Activated CD8-positive, alpha-beta memory T cell treated with anti-CD3 and anti-CD28 coated beads, Interleukin-2, amount 50 U/mL, for 1 hour (primary cell): ENCODE measurements around the gene CYP17A1.
"Not testable (repeated sequence)": the region's sequence is repeated elsewhere in the genome, so short reads cannot be mapped to it uniquely, and the experiment has no call there.

Experiments used
- DNase-seq: peaks from one replicate; pipeline ENCODE4 v3.0.0-alpha.2; 2020; ENCODE audit errors: extremely low read depth

Gene CYP17A1

GRCh38 chr10:102837230-102837721 is at the start of gene CYP17A1:
Gene CYP17A1 (minus strand): TSS chr10:102837413. CDS start chr10:102837361, 52 bp downstream.
- DNase-seq, result no peak

GRCh38 chr10:102880256-102880655 is 43.0 kb upstream of the CYP17A1 start:
- no peak for DNase-seq

- DNase-seq, result no peak
These were observed 41.4 kb upstream of the CYP17A1 start for GRCh38 chr10:102878629-102879028.

GRCh38 chr10:102876747-102877153 is 39.5 kb upstream of the CYP17A1 start:
- DNase-seq, result no peak

GRCh38 chr10:102872163-102872562 is 35.0 kb upstream of the CYP17A1 start:
- DNase-seq, result no peak

GRCh38 chr10:102870221-102870620 is 33.0 kb upstream of the CYP17A1 start:
- DNase-seq, result no peak

- DNase-seq, result no peak
These were observed 32.3 kb upstream of the CYP17A1 start, which contains the start of gene AS3MT for GRCh38 chr10:102869258-102870198. Gene AS3MT (plus strand): TSS chr10:102869470. CDS start chr10:102869593, 123 bp downstream.

GRCh38 chr10:102868911-102869257 is 31.7 kb upstream of the CYP17A1 start:
- DNase-seq, result no peak

- DNase-seq, result no peak
These were observed 28.4 kb upstream of the CYP17A1 start for GRCh38 chr10:102865620-102866019.

GRCh38 chr10:102863660-102864059 is 26.4 kb upstream of the CYP17A1 start:
- DNase-seq, result no peak

- no peak for DNase-seq
These were observed 22.7 kb upstream of the CYP17A1 start for GRCh38 chr10:102859911-102860310.

- no peak for DNase-seq
These were observed 19.7 kb upstream of the CYP17A1 start for GRCh38 chr10:102856758-102857424.

GRCh38 chr10:102855731-102856436 is 18.7 kb upstream of the CYP17A1 start:
- not testable (repeated sequence) for DNase-seq

- not testable (repeated sequence) for DNase-seq
These were observed 16.0 kb upstream of the CYP17A1 start for GRCh38 chr10:102853237-102853636.

GRCh38 chr10:102850025-102850518 is 12.9 kb upstream of the CYP17A1 start:
- DNase-seq, result no peak

- DNase-seq, result no peak
These were observed 8.2 kb upstream of the CYP17A1 start for GRCh38 chr10:102845352-102845902.

GRCh38 chr10:102844190-102844776 is 7.1 kb upstream of the CYP17A1 start:
- not testable (repeated sequence) for DNase-seq

- DNase-seq, result not testable (repeated sequence)
These were observed 5.9 kb upstream of the CYP17A1 start for GRCh38 chr10:102843139-102843538.

- no peak for DNase-seq
These were observed 4.7 kb upstream of the CYP17A1 start for GRCh38 chr10:102841827-102842345.

- DNase-seq, result not testable (repeated sequence)
These were observed 1.2 kb upstream of the CYP17A1 start for GRCh38 chr10:102838276-102838927.
